PC-3 (cell line): ENCODE measurements around the gene NPBWR2.

Source experiments
- CTCF ChIP-seq: fragments of 300-600 bp; sonication (generic); conservative IDR thresholded peaks from 2 replicates; pipeline ENCODE4 v1.5.1; 2017; ENCODE audit warnings: antibody characterized with exemption, low read depth, mild to moderate bottlenecking, low read length
- EZH2phosphoT487 ChIP-seq: fragments of 300-600 bp; sonication (generic); IDR thresholded peaks from 2 replicates; pipeline ENCODE4 v1.6.1; 2018; ENCODE audit warnings: mild to moderate bottlenecking, antibody characterized with exemption, low read length, borderline replicate concordance

DNA sequence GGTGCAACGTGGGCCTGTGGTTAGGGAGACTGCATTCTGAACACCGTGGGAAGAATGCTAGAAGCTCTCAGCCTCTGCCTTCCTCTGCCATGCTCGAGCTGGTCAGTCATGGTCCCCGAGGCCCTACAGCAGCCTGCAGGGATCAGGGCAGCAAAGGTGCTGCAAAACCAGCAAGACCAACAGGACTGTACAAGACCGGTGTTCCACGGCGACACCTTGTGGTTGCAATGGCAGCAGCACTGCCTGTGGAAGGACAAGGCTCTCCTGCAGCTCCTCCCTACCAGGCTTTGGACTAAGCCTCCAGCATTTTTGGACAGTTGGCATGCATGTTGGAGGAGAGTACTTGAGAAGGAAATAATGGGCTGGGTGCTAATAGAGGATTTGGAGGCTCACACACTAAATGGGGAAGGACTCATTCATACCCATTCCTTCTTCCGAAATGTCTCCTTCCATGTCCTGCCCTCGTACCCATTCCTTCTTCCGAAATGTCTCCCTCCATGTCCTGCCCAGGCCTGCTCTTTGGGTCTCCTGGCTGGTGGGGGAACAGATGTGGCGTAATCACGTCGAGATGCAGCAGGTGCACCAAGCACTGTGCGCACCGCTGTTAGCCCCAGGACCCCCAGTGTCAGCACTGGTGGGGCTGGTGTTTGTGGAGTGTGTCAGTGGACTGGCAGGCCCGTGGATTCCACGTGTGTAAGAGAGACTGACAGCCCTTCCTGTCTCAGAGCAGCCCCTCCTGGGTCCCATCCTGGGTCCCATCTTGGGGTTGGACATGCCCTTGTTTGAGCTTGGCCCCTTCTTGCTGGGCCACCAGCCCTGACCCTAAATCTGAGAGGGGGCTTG, 38.3 kb upstream of the NPBWR2 start:
- TF ChIP-seq CTCF (peak; percentile 53), EZH2phosphoT487 (no peak)
